IPS DF 6.9 (cell line): ENCODE measurements around the gene SPDYE6.
"Not testable (repeated sequence)": the region's sequence is repeated elsewhere in the genome, so short reads cannot be mapped to it uniquely, and the experiment has no call there.

Experiments used
- DNase-seq: peaks from one replicate; pipeline ENCODE4 v3.0.0-alpha.2; 2013; ENCODE audit warnings: low read depth, low spot score
- H3K27ac ChIP-seq: one replicate; pipeline ENCODE4 v1.5.1; 2013; ENCODE audit warnings: low read length, control low read depth
- H3K27me3 ChIP-seq: 2 replicates; pipeline ENCODE4 v1.6.1; 2013; ENCODE audit warnings: mild to moderate bottlenecking, low read length; ENCODE audit not compliant: control insufficient read depth, insufficient read depth
- H3K36me3 ChIP-seq: 2 replicates; pipeline ENCODE4 v1.6.1; 2013; ENCODE audit warnings: low read length; ENCODE audit not compliant: control insufficient read depth, insufficient read depth
- H3K4me1 ChIP-seq: 2 replicates; pipeline ENCODE4 v1.6.1; 2013; ENCODE audit warnings: low read length; ENCODE audit not compliant: control insufficient read depth, insufficient read depth
- H3K4me3 ChIP-seq: 2 replicates; pipeline ENCODE4 v1.5.1; 2013; ENCODE audit warnings: mild to moderate bottlenecking, low read length
- H3K9me3 ChIP-seq: 2 replicates; pipeline ENCODE4 v1.6.1; 2013; ENCODE audit warnings: low read length, inconsistent platforms; ENCODE audit not compliant: control insufficient read depth, insufficient read depth
- WGBS: extraction: QIAGEN DNeasy Blood & Tissue Kit; methylation state at CpG from one replicate; pipeline ENCODE4 v1.1.7; 2013; ENCODE audit warnings: mixed read lengths, missing lambda C conversion rate; ENCODE audit not compliant: insufficient read length, insufficient coverage; 5-methylcytosine and 5-hydroxymethylcytosine counted together

Gene SPDYE6

GRCh38 chr7:102301367-102301766 is 54.9 kb downstream of the SPDYE6 start:
- not testable (repeated sequence) for DNase-seq, H3K36me3 ChIP-seq, H3K9me3 ChIP-seq, H3K4me1 ChIP-seq, H3K27me3 ChIP-seq, H3K4me3 ChIP-seq, H3K27ac ChIP-seq
- no CpG with 5 or more reads among the region's 14 CpGs for WGBS

GRCh38 chr7:102300643-102301221 is 55.5 kb downstream of the SPDYE6 start:
- no peaks in the 10 kb centered on the region for H3K27me3 ChIP-seq
- H3K36me3 ChIP-seq, result no peaks in the 10 kb centered on the region
- no peak for DNase-seq
- H3K4me3 ChIP-seq, result no peak overlapping the region
- 0 out of 2 replicates have a peak, but pooled peaks cover 3% of the 10 kb centered on the region for H3K4me1 ChIP-seq
- H3K27ac ChIP-seq, result no peak overlapping the region
- WGBS, result no CpG with 5 or more reads among the region's 84 CpGs
- no peaks in the 10 kb centered on the region for H3K9me3 ChIP-seq

- Histone ChIP-seq H3K27ac (no peak overlapping the region), H3K4me1 (peaks cover 6% of the 10 kb centered on the region; the same call in 1 of the 2 replicates), H3K36me3 (no peaks in the 10 kb centered on the region), H3K9me3 (no peaks in the 10 kb centered on the region), H3K4me3 (no peak overlapping the region), H3K27me3 (no peaks in the 10 kb centered on the region)
- WGBS, result no CpG with 5 or more reads among the region's 10 CpGs
- no peak for DNase-seq
These were observed 58.6 kb downstream of the SPDYE6 start for GRCh38 chr7:102297487-102298218.

GRCh38 chr7:102296514-102296913 is 59.7 kb downstream of the SPDYE6 start:
- no peaks in the 10 kb centered on the region for H3K27me3 ChIP-seq
- no CpG with 5 or more reads among the region's 7 CpGs for WGBS
- no peak for DNase-seq
- no peak overlapping the region for H3K27ac ChIP-seq
- no peaks in the 10 kb centered on the region for H3K9me3 ChIP-seq
- H3K4me3 ChIP-seq, result no peak overlapping the region
- H3K4me1 ChIP-seq, result peaks cover 6% of the 10 kb centered on the region; the same call in 1 of the 2 replicates
- H3K36me3 ChIP-seq, result no peaks in the 10 kb centered on the region

- peaks cover 5% of the 10 kb centered on the region; the same call in 1 of the 2 replicates for H3K4me1 ChIP-seq
- no peaks in the 10 kb centered on the region for H3K27me3 ChIP-seq
- no CpG with 5 or more reads among the region's 6 CpGs for WGBS
- no peaks in the 10 kb centered on the region for H3K36me3 ChIP-seq
- no peaks in the 10 kb centered on the region for H3K9me3 ChIP-seq
- DNase-seq, result no peak
- H3K27ac ChIP-seq, result no peak overlapping the region
- H3K4me3 ChIP-seq, result no peak overlapping the region
These were observed 60.1 kb downstream of the SPDYE6 start for GRCh38 chr7:102296179-102296438.
